Activated T-cell treated with anti-CD3 and anti-CD28 coated beads, Interleukin-2, amount 50 U/mL, for 72 hours (primary cell): ENCODE measurements around the gene RHOT1. TPM values are rescaled to one million over a fixed set of nuclear protein-coding genes. Genes with fewer than 3 reads are reported as not detected.
A peak's percentile ranks its signal among the peaks of the same experiment; 100 is the strongest.
"Not testable (repeated sequence)": the region's sequence is repeated elsewhere in the genome, so short reads cannot be mapped to it uniquely, and the experiment has no call there.

Experiments
- ATAC-seq, 2 donors: fragments of 150-1000 bp; cut with Tn5 transposase; replicated peaks in 1 of 2; 2 replicates each; pipeline ENCODE4 v1.10.0; 2021; ENCODE audit warnings: moderate library complexity in 2 of 2, mild to moderate bottlenecking in 1 of 2
- DNase-seq, 2 donors: peaks; one replicate each; pipeline ENCODE4 v3.0.0; 2021 to 2022; ENCODE audit warnings: mixed read lengths in 1 of 2
- H3K27ac Mint-ChIP-seq: one replicate; pipeline ENCODE4 v1.8.0; 2022; ENCODE audit warnings: mild to moderate bottlenecking, moderate library complexity, mixed read lengths
- H3K27me3 Mint-ChIP-seq: one replicate; pipeline ENCODE4 v1.8.0; 2022; ENCODE audit warnings: low read depth, mixed read lengths
- H3K36me3 Mint-ChIP-seq, 2 donors: one replicate each; pipeline ENCODE4 v1.8.0; 2022; ENCODE audit warnings: mixed read lengths in 2 of 2, mild to moderate bottlenecking in 1 of 2; ENCODE audit not compliant: insufficient read depth in 2 of 2
- H3K4me1 Mint-ChIP-seq: one replicate; pipeline ENCODE4 v1.8.0; 2022; ENCODE audit warnings: low read depth, mixed read lengths
- H3K4me3 Mint-ChIP-seq, 2 donors: one replicate each; pipeline ENCODE4 v1.8.0; 2022; ENCODE audit warnings: mild to moderate bottlenecking in 2 of 2, mixed read lengths in 2 of 2, moderate library complexity in 2 of 2
- H3K9me3 Mint-ChIP-seq, 2 donors: one replicate each; pipeline ENCODE4 v1.8.0; 2022; ENCODE audit warnings: mixed read lengths in 2 of 2
- total RNA-seq, 2 donors: library from RNA; stranded (reverse); gene quantifications; one replicate each; pipeline ENCODE4 v1.2.3, GENCODE V29; 2022

The RHOT1 gene
- total RNA-seq, 2 donors from 2014 or later, result 24.2 to 29.9 TPM

- peak; percentile 84 to 86 for DNase-seq
- peak overlapping the region; percentile 59 for H3K27ac Mint-ChIP-seq
- H3K27me3 Mint-ChIP-seq, result no peaks in the 10 kb centered on the region
- H3K4me1 Mint-ChIP-seq, result peaks cover 13% of the 10 kb centered on the region
- peak; percentile 100 for ATAC-seq
- no peaks in the 10 kb centered on the region for H3K36me3 Mint-ChIP-seq
- peak overlapping the region; percentile 83 to 95 for H3K4me3 Mint-ChIP-seq
- H3K9me3 Mint-ChIP-seq, result no peaks in the 10 kb centered on the region
Measured at GRCh38 chr17:32127158-32127897, 15.0 kb upstream of the RHOT1 start.

- Mint-ChIP-seq H3K4me3 (peak overlapping the region; percentile 83 to 95), H3K4me1 (peaks cover 13% of the 10 kb centered on the region), H3K27ac (peak overlapping the region; percentile 47)
- not testable (repeated sequence) for H3K9me3 Mint-ChIP-seq, DNase-seq, ATAC-seq, H3K36me3 Mint-ChIP-seq, H3K27me3 Mint-ChIP-seq
Measured at GRCh38 chr17:32128470-32128869, 13.8 kb upstream of the RHOT1 start.

GRCh38 chr17:32135497-32136117 is 6.7 kb upstream of the RHOT1 start:
- peak; percentile 34 to 43 for DNase-seq
- H3K27ac Mint-ChIP-seq, H3K36me3 Mint-ChIP-seq, H3K27me3 Mint-ChIP-seq, H3K4me3 Mint-ChIP-seq, ATAC-seq, H3K9me3 Mint-ChIP-seq: not testable (repeated sequence)
- peaks cover 12% of the 10 kb centered on the region for H3K4me1 Mint-ChIP-seq

- Mint-ChIP-seq H3K4me3 (no peak overlapping the region), H3K9me3 (no peaks in the 10 kb centered on the region), H3K36me3 (no peaks in the 10 kb centered on the region), H3K27me3 (no peaks in the 10 kb centered on the region), H3K27ac (no peak overlapping the region), H3K4me1 (peaks cover 25% of the 10 kb centered on the region)
- ATAC-seq, result peak; percentile 77 to 78
- DNase-seq, result peak; percentile 12 to 17
Measured at GRCh38 chr17:32136856-32137255, 5.4 kb upstream of the RHOT1 start.

GRCh38 chr17:32139504-32139903 is 2.8 kb upstream of the RHOT1 start:
- ATAC-seq, H3K27me3 Mint-ChIP-seq, H3K9me3 Mint-ChIP-seq, H3K27ac Mint-ChIP-seq, H3K4me3 Mint-ChIP-seq, DNase-seq, H3K36me3 Mint-ChIP-seq: not testable (repeated sequence)
- H3K4me1 Mint-ChIP-seq, result peaks cover 38% of the 10 kb centered on the region

GRCh38 chr17:32141258-32141657 is 1.0 kb upstream of the RHOT1 start:
- Mint-ChIP-seq H3K36me3 (peaks cover 5 to 6% of the 10 kb centered on the region in 2 donors), H3K4me3 (peak overlapping the region; percentile 68 to 96), H3K4me1 (peaks cover 38% of the 10 kb centered on the region), H3K27ac (peak overlapping the region; percentile 96), H3K27me3 (no peaks in the 10 kb centered on the region), H3K9me3 (no peaks in the 10 kb centered on the region)
- no peak for DNase-seq
- ATAC-seq, result no peak

- H3K27me3 Mint-ChIP-seq, result no peaks in the 10 kb centered on the region
- peaks cover 35% of the 10 kb centered on the region for H3K4me1 Mint-ChIP-seq
- H3K36me3 Mint-ChIP-seq, result peaks cover 5 to 6% of the 10 kb centered on the region in 2 donors
- H3K4me3 Mint-ChIP-seq, result peak overlapping the region; percentile 68 to 96
- ATAC-seq, result no peak
- no peaks in the 10 kb centered on the region for H3K9me3 Mint-ChIP-seq
- H3K27ac Mint-ChIP-seq, result peak overlapping the region; percentile 96
- no peak for DNase-seq
Measured at GRCh38 chr17:32141679-32142037, 644 bp upstream of the RHOT1 start.

- no peak for ATAC-seq
- H3K4me1 Mint-ChIP-seq, result peaks cover 29% of the 10 kb centered on the region
- H3K27me3 Mint-ChIP-seq, result no peaks in the 10 kb centered on the region
- peak overlapping the region; percentile 93 for H3K27ac Mint-ChIP-seq
- H3K36me3 Mint-ChIP-seq, result peaks cover 5 to 6% of the 10 kb centered on the region in 2 donors
- H3K9me3 Mint-ChIP-seq, result no peaks in the 10 kb centered on the region
- peak overlapping the region; percentile 94 to 100 for H3K4me3 Mint-ChIP-seq
- DNase-seq, result peak; percentile 23 to 28
Measured at GRCh38 chr17:32142857-32143526, 690 bp downstream of the RHOT1 start.

- H3K4me1 Mint-ChIP-seq, result peaks cover 29% of the 10 kb centered on the region
- peak overlapping the region; percentile 94 to 100 for H3K4me3 Mint-ChIP-seq
- DNase-seq (no peak), ATAC-seq (no peak)
- H3K9me3 Mint-ChIP-seq, result no peaks in the 10 kb centered on the region
- H3K36me3 Mint-ChIP-seq, result peaks cover 5 to 6% of the 10 kb centered on the region in 2 donors
- H3K27me3 Mint-ChIP-seq, result no peaks in the 10 kb centered on the region
- peak overlapping the region; percentile 93 for H3K27ac Mint-ChIP-seq
Measured at GRCh38 chr17:32143527-32143870, 1.2 kb downstream of the RHOT1 start.

GRCh38 chr17:32144442-32144841 is 2.1 kb downstream of the RHOT1 start:
- not testable (repeated sequence) for H3K36me3 Mint-ChIP-seq, DNase-seq, H3K9me3 Mint-ChIP-seq, H3K27ac Mint-ChIP-seq, H3K27me3 Mint-ChIP-seq, ATAC-seq
- peaks cover 29% of the 10 kb centered on the region for H3K4me1 Mint-ChIP-seq
- H3K4me3 Mint-ChIP-seq, result peak overlapping the region in 1 of 2 donors; percentile 100

- Mint-ChIP-seq H3K36me3 (peaks cover 0 to 6% of the 10 kb centered on the region in 2 donors), H3K27ac (no peak overlapping the region), H3K27me3 (no peaks in the 10 kb centered on the region), H3K4me1 (peaks cover 10% of the 10 kb centered on the region), H3K4me3 (no peak overlapping the region), H3K9me3 (no peaks in the 10 kb centered on the region)
- DNase-seq (no peak), ATAC-seq (no peak)
Measured at GRCh38 chr17:32148351-32148750, 6.0 kb downstream of the RHOT1 start.

- H3K9me3 Mint-ChIP-seq, result no peaks in the 10 kb centered on the region
- H3K36me3 Mint-ChIP-seq, result peaks cover 0 to 11% of the 10 kb centered on the region in 2 donors
- ATAC-seq (no peak), DNase-seq (no peak)
- no peaks in the 10 kb centered on the region for H3K4me1 Mint-ChIP-seq
- H3K27me3 Mint-ChIP-seq, result no peaks in the 10 kb centered on the region
- H3K27ac Mint-ChIP-seq, result peak overlapping the region; percentile 77
- no peak overlapping the region for H3K4me3 Mint-ChIP-seq
Measured at GRCh38 chr17:32150358-32150757, 8.1 kb downstream of the RHOT1 start.

GRCh38 chr17:32152130-32152529 is 9.8 kb downstream of the RHOT1 start:
- ATAC-seq, result no peak
- no peak for DNase-seq
- peaks cover 0 to 11% of the 10 kb centered on the region in 2 donors for H3K36me3 Mint-ChIP-seq
- no peak overlapping the region for H3K4me3 Mint-ChIP-seq
- H3K27me3 Mint-ChIP-seq, result no peaks in the 10 kb centered on the region
- no peaks in the 10 kb centered on the region for H3K9me3 Mint-ChIP-seq
- H3K27ac Mint-ChIP-seq, result no peak overlapping the region
- H3K4me1 Mint-ChIP-seq, result no peaks in the 10 kb centered on the region
